Glutamatergic neuron (in vitro differentiated cells): ENCODE results near the gene SAXO1. TPM values are rescaled to one million over a fixed set of nuclear protein-coding genes. Genes with fewer than 3 reads are reported as not detected.

Experiments used
- DNase-seq: peaks from one replicate; pipeline ENCODE4 v3.0.0; 2022
- H3K27ac Mint-ChIP-seq: one replicate; pipeline ENCODE4 v1.8.0; 2020; ENCODE audit warnings: mild to moderate bottlenecking, mixed read lengths, inconsistent platforms; ENCODE audit not compliant: unreplicated experiment
- H3K27me3 Mint-ChIP-seq: one replicate; pipeline ENCODE4 v1.8.0; 2020; ENCODE audit warnings: mild to moderate bottlenecking, moderate library complexity, mixed read lengths, inconsistent platforms; ENCODE audit not compliant: unreplicated experiment
- H3K36me3 Mint-ChIP-seq: one replicate; pipeline ENCODE4 v1.8.0; 2020; ENCODE audit warnings: mild to moderate bottlenecking, mixed read lengths, inconsistent platforms; ENCODE audit not compliant: unreplicated experiment
- H3K4me1 Mint-ChIP-seq: one replicate; pipeline ENCODE4 v1.8.0; 2020; ENCODE audit warnings: mild to moderate bottlenecking, low read depth, mixed read lengths, inconsistent platforms; ENCODE audit not compliant: unreplicated experiment
- H3K4me3 Mint-ChIP-seq: one replicate; pipeline ENCODE4 v1.8.0; 2020; ENCODE audit warnings: mild to moderate bottlenecking, mixed read lengths, inconsistent platforms; ENCODE audit not compliant: unreplicated experiment
- H3K9me3 Mint-ChIP-seq: one replicate; pipeline ENCODE4 v1.8.0; 2020; ENCODE audit warnings: mild to moderate bottlenecking, moderate library complexity, mixed read lengths, inconsistent platforms; ENCODE audit not compliant: unreplicated experiment
- CTCF ChIP-seq: fragments of 200-600 bp; sonication (generic); IDR thresholded peaks from one replicate; pipeline ENCODE4 v1.5.0; 2021; ENCODE audit not compliant: partially characterized antibody, unreplicated experiment
- total RNA-seq: library from RNA; stranded (reverse); fragmentation: NEBNext Ultra II Directional; extraction: Animal tissue kit (Norgen Biotek cat#: 25700); gene quantifications from one replicate; pipeline ENCODE4 v1.2.1, GENCODE V29; 2021; ENCODE audit not compliant: unreplicated experiment

SAXO1 gene
- total RNA-seq, 1 donor from 2014 or later: 0.37 TPM

- Mint-ChIP-seq H3K36me3 (no peaks in the 10 kb centered on the region), H3K4me3 (no peak overlapping the region), H3K27me3 (no peaks in the 10 kb centered on the region), H3K27ac (no peak overlapping the region), H3K4me1 (no peaks in the 10 kb centered on the region), H3K9me3 (no peaks in the 10 kb centered on the region)
- DNase-seq: no peak
- no peak for TF ChIP-seq CTCF
These were observed 43.9 kb downstream of the SAXO1 start for GRCh38 chr9:18989097-18989496.

GRCh38 chr9:18988003-18988402, 45.0 kb downstream of the SAXO1 start:
- no peaks in the 10 kb centered on the region for H3K27me3 Mint-ChIP-seq
- H3K27ac Mint-ChIP-seq: no peak overlapping the region
- H3K4me1 Mint-ChIP-seq: no peaks in the 10 kb centered on the region
- peaks cover 2% of the 10 kb centered on the region for H3K36me3 Mint-ChIP-seq
- H3K4me3 Mint-ChIP-seq: no peak overlapping the region
- DNase-seq: no peak
- no peak for TF ChIP-seq CTCF
- peaks cover under 1% of the 10 kb centered on the region for H3K9me3 Mint-ChIP-seq

GRCh38 chr9:18985996-18986395, 47.0 kb downstream of the SAXO1 start:
- no peak for TF ChIP-seq CTCF
- H3K9me3 Mint-ChIP-seq: peaks cover 2% of the 10 kb centered on the region

GRCh38 chr9:18985464-18985951, 47.5 kb downstream of the SAXO1 start:
- Mint-ChIP-seq H3K36me3 (peaks cover 6% of the 10 kb centered on the region), H3K4me1 (no peaks in the 10 kb centered on the region), H3K9me3 (peaks cover 2% of the 10 kb centered on the region), H3K4me3 (no peak overlapping the region), H3K27ac (no peak overlapping the region), H3K27me3 (no peaks in the 10 kb centered on the region)
- no peak for DNase-seq
- no peak for TF ChIP-seq CTCF

More at GRCh38 chr9:18985996-18986395, 47.0 kb downstream of the SAXO1 start:
- H3K36me3 Mint-ChIP-seq: peaks cover 6% of the 10 kb centered on the region
- H3K27me3 Mint-ChIP-seq: no peaks in the 10 kb centered on the region
- no peak overlapping the region for H3K27ac Mint-ChIP-seq
- H3K4me3 Mint-ChIP-seq: no peak overlapping the region
- no peak for DNase-seq
- no peaks in the 10 kb centered on the region for H3K4me1 Mint-ChIP-seq

GRCh38 chr9:18982262-18982620, 50.8 kb downstream of the SAXO1 start:
- H3K4me1 Mint-ChIP-seq: no peaks in the 10 kb centered on the region
- H3K27me3 Mint-ChIP-seq: no peaks in the 10 kb centered on the region
- no peak overlapping the region for H3K4me3 Mint-ChIP-seq
- TF ChIP-seq CTCF: no peak
- DNase-seq: no peak
- peaks cover 2% of the 10 kb centered on the region for H3K9me3 Mint-ChIP-seq
- peaks cover 6% of the 10 kb centered on the region for H3K36me3 Mint-ChIP-seq
- no peak overlapping the region for H3K27ac Mint-ChIP-seq
